ENCODE results near the gene GEMIN4. TPM values are rescaled to one million over a fixed set of nuclear protein-coding genes. Genes with fewer than 3 reads are reported as not detected.
A peak's percentile ranks its signal among the peaks of the same experiment; 100 is the strongest.
"Not testable (repeated sequence)": the region's sequence is repeated elsewhere in the genome, so short reads cannot be mapped to it uniquely, and the experiment has no call there.

Gene GEMIN4
- total and polyA plus RNA-seq, 2 donors: 7.3 to 18.8 TPM

GRCh38 chr17:789931-790873 is 38.1 kb upstream of the GEMIN4 start:
- 76% methylated on average over 33 of the region's 38 CpGs for WGBS
- H3K4me3 ChIP-seq (ENCODE audit: low read depth, low read length); H3K36me3 ChIP-seq (ENCODE audit: insufficient read depth); H3K27ac ChIP-seq (ENCODE audit: low read depth); H3K4me1 ChIP-seq (ENCODE audit: insufficient read depth): not testable (repeated sequence)
- DNase-seq (ENCODE audit: extremely low spot score): peak; percentile 8

GRCh38 chr17:789160-789840 is 37.2 kb upstream of the GEMIN4 start:
- Histone ChIP-seq H3K27ac (ENCODE audit: low read depth) (no peak overlapping the region), H3K36me3 (ENCODE audit: insufficient read depth) (no peaks in the 10 kb centered on the region), H3K4me3 (ENCODE audit: low read depth, low read length) (no peak overlapping the region), H3K4me1 (ENCODE audit: insufficient read depth) (no peaks in the 10 kb centered on the region)
- WGBS: 87% methylated on average over 14 of the region's 14 CpGs
- no peak for DNase-seq (ENCODE audit: extremely low spot score)

DNA sequence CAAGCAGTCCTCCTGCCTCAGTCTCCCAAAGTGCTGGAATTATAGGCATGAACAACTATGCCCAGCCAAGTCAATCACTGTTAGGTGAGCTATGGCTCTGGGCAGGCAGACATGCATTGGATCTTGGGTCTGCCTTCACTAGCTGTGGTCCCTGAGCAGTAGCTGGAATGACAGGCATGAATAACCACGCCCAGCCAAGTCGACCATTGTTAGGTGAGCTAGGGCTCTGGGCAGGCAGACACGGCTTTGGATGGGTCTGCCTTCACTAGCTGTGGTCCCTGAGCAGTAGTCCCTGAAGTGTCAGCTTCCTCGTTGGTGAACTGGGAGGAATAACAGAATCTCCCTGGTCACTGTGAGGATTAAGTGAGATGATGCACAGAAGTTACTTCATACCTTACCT is 36.5 kb upstream of the GEMIN4 start:
- no peak for DNase-seq (ENCODE audit: extremely low spot score)
- Histone ChIP-seq H3K27ac (ENCODE audit: low read depth) (no peak overlapping the region), H3K36me3 (ENCODE audit: insufficient read depth) (no peaks in the 10 kb centered on the region), H3K4me1 (ENCODE audit: insufficient read depth) (no peaks in the 10 kb centered on the region), H3K4me3 (ENCODE audit: low read depth, low read length) (no peak overlapping the region)
- 83% methylated on average over 4 of the region's 4 CpGs for WGBS

DNA sequence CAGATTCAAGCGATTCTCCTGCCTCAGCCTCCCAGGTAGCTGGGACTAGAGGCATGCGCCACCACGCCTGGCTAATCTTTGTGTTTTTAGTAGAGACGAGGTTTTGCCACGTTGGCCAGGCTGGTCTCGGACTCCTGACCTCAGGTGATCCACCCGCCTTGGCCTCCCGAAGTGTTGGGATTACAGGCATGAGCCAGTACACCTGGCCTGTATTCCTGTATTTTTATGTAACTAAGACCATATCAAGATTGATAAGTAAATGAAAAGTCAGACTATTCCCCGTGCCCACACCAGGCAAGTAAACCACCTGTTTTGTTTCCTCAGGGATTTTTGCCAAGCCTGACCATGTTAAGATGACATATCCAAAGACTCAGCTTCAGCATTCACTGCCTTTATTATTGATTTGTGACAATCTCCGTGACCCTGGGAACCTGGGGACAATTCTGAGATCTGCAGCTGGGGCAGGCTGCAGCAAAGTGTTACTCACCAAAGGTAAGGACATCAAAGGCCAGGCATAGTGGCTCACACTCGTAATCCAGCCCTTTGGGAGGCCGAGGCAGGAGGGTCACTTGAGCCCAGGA is 35.7 kb upstream of the GEMIN4 start:
- H3K4me3 ChIP-seq (ENCODE audit: low read depth, low read length): no peak overlapping the region
- no peaks in the 10 kb centered on the region for H3K4me1 ChIP-seq (ENCODE audit: insufficient read depth)
- no peak for DNase-seq (ENCODE audit: extremely low spot score)
- no peaks in the 10 kb centered on the region for H3K36me3 ChIP-seq (ENCODE audit: insufficient read depth)
- WGBS: 88% methylated on average over 12 of the region's 12 CpGs
- H3K27ac ChIP-seq (ENCODE audit: low read depth): no peak overlapping the region

DNA sequence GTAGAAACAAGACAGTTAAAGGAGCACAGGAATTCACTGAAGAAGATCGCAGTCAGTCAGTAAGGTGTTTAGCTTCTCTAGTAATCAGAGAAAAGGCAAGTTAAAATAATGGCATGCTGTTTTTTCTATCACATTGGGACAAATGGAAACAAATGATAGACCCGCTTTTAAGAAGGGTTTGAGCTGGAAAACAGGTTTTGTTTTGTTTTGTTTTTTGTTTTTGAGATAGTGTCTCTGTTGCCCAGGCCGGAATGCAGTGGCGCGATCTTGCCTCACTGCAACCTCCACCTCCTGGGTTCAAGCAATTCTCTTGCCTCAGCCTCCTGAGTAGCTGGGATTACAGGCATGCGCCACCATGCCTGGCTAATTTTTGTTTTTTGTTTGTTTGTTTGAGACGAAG is 33.8 kb upstream of the GEMIN4 start:
- not testable (repeated sequence) for H3K4me3 ChIP-seq (ENCODE audit: low read depth, low read length); DNase-seq (ENCODE audit: extremely low spot score); H3K4me1 ChIP-seq (ENCODE audit: insufficient read depth); H3K36me3 ChIP-seq (ENCODE audit: insufficient read depth); H3K27ac ChIP-seq (ENCODE audit: low read depth)
- WGBS: 91% methylated on average over 7 of the region's 7 CpGs

- no peaks in the 10 kb centered on the region for H3K4me1 ChIP-seq (ENCODE audit: insufficient read depth)
- H3K36me3 ChIP-seq (ENCODE audit: insufficient read depth): no peaks in the 10 kb centered on the region
- no peak overlapping the region for H3K4me3 ChIP-seq (ENCODE audit: low read depth, low read length)
- H3K27ac ChIP-seq (ENCODE audit: low read depth): no peak overlapping the region
- 69% methylated on average over 3 of the region's 3 CpGs for WGBS
- DNase-seq (ENCODE audit: extremely low spot score): no peak
Observed at GRCh38 chr17:784143-784542, 32.1 kb upstream of the GEMIN4 start.

DNA sequence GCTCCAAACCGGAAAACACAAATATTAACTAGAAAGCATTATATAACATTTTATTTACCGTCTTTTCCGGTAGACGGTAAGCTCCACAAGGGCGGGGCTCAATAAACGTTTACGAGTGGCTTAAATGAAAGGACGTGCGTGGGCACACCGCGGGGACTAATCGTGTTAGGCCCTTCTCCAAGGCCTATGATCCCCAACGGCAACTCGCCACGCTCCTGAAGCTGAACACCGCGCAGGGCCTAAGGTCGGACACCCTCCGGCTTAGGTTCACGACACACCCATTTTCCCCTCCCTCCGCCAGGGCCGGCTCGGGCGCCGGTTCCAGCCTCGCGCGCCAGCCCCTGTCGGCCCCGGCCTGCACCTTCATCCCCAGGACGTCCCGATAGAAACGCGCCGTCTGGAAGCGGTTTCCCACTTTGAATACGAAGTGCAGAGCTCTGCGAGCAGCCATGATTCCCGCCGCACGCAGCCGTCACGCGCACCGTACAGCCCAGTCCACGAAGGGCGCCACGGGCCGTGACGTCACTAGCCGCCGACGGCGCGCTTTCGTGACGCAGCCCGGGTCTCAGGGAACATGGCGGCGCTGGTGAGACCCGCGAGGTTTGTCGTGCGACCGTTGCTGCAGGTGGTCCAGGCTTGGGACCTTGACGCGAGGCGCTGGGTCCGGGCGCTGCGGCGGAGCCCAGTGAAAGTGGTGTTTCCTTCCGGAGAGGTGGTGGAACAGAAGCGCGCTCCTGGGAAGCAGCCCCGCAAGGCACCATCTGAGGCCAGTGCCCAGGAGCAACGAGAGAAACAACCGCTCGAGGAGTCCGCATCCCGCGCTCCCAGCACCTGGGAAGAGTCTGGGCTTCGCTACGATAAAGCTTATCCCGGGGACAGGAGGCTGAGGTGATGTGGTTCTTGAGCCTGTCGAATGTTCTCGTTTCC is 30.0 kb upstream of the GEMIN4 start, which contains the start of the genes GLOD4 and MRM3:
Gene GLOD4, minus strand, starts transcription at position 476 of the 927 bp plus-strand sequence. Its CDS starts 25 bp downstream, at position 451.
Gene MRM3, plus strand, starts transcription at position 549 of the 927 bp plus-strand sequence. Its CDS starts 26 bp downstream, at position 575.
- WGBS: under 1% methylated on average over 87 of the region's 87 CpGs
- peak within 1 kb of the TSS; percentile 78 for H3K4me3 ChIP-seq (ENCODE audit: low read depth, low read length)
- H3K4me1 ChIP-seq (ENCODE audit: insufficient read depth): no peaks in the 10 kb centered on the region
- H3K27ac ChIP-seq (ENCODE audit: low read depth): peak within 1 kb of the TSS; percentile 69
- no peaks in the 10 kb centered on the region for H3K36me3 ChIP-seq (ENCODE audit: insufficient read depth)
- peak; percentile 55 for DNase-seq (ENCODE audit: extremely low spot score)

GRCh38 chr17:778096-778495 is 26.0 kb upstream of the GEMIN4 start:
- no peak overlapping the region for H3K4me3 ChIP-seq (ENCODE audit: low read depth, low read length)
- H3K36me3 ChIP-seq (ENCODE audit: insufficient read depth): peaks cover 2% of the 10 kb centered on the region
- no peak for DNase-seq (ENCODE audit: extremely low spot score)
- no peak overlapping the region for H3K27ac ChIP-seq (ENCODE audit: low read depth)
- H3K4me1 ChIP-seq (ENCODE audit: insufficient read depth): no peaks in the 10 kb centered on the region
- whole genome bisulfite sequencing: 93% methylated on average over 11 of the region's 11 CpGs

GRCh38 chr17:774313-774584 is 22.2 kb upstream of the GEMIN4 start:
- Histone ChIP-seq H3K4me3 (ENCODE audit: low read depth, low read length) (no peak overlapping the region), H3K4me1 (ENCODE audit: insufficient read depth) (no peaks in the 10 kb centered on the region), H3K27ac (ENCODE audit: low read depth) (no peak overlapping the region), H3K36me3 (ENCODE audit: insufficient read depth) (peaks cover 6% of the 10 kb centered on the region)
- no peak for DNase-seq (ENCODE audit: extremely low spot score)
- WGBS: 88% methylated on average over 5 of the region's 5 CpGs

GRCh38 chr17:773467-774312 is 21.6 kb upstream of the GEMIN4 start:
- Histone ChIP-seq H3K27ac (ENCODE audit: low read depth) (no peak overlapping the region), H3K4me1 (ENCODE audit: insufficient read depth) (no peaks in the 10 kb centered on the region), H3K36me3 (ENCODE audit: insufficient read depth) (peaks cover 6% of the 10 kb centered on the region), H3K4me3 (ENCODE audit: low read depth, low read length) (no peak overlapping the region)
- DNase-seq (ENCODE audit: extremely low spot score): no peak
- 77% methylated on average over 14 of the region's 14 CpGs for WGBS

DNA sequence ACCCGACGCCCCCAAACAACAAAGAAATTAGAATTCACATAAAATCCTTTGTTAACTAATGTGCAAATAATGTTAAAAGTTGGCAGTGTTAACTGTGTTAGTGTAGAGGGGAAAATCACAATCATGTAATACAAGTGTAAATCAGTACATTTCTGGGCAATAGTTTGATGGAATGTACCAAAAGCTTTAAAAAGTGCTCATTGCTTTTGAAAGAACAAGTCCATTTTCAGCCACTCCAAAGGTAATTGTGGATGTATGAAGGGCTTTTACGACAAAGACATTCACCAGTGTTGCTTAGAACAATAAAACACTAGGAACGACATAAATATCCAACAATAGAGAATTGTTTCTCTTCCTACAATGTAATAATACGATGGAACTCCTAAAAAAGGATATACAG is 21.0 kb upstream of the GEMIN4 start:
- Histone ChIP-seq H3K36me3 (ENCODE audit: insufficient read depth) (peaks cover 6% of the 10 kb centered on the region), H3K27ac (ENCODE audit: low read depth) (no peak overlapping the region), H3K4me1 (ENCODE audit: insufficient read depth) (no peaks in the 10 kb centered on the region), H3K4me3 (ENCODE audit: low read depth, low read length) (no peak overlapping the region)
- 89% methylated on average over 5 of the region's 5 CpGs for WGBS
- no peak for DNase-seq (ENCODE audit: extremely low spot score)

DNA sequence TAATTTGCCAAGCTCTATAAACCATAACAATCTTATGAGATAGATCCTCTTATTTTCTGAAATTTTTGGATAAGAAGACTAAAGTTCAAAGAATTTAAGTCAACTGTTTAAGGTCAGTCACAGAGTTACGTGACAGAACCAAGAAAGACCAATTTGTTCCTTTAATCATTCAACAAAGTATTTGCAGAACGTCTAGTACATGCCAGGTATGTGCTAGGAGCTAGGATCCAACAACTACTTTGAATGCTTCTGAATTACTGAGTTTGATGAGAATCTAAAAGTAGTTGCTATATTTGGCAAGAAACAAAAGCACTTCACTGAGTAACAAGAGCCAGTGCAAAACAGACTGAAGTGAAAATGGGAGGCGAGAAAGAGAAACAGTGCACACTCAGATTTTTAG is 15.0 kb upstream of the GEMIN4 start:
- Histone ChIP-seq H3K4me1 (ENCODE audit: insufficient read depth) (no peaks in the 10 kb centered on the region), H3K4me3 (ENCODE audit: low read depth, low read length) (no peak overlapping the region), H3K27ac (ENCODE audit: low read depth) (no peak overlapping the region), H3K36me3 (ENCODE audit: insufficient read depth) (peaks cover 2% of the 10 kb centered on the region)
- WGBS: 74% methylated on average over 3 of the region's 3 CpGs
- DNase-seq (ENCODE audit: extremely low spot score): no peak

Data from urinary bladder (tissue), 4 donors.